GM21717 (cell line): Measurements from ENCODE around the gene PLEKHN1.
A peak's percentile ranks its signal among the peaks of the same experiment; 100 is the strongest.
"Not testable (repeated sequence)": the region's sequence is repeated elsewhere in the genome, so short reads cannot be mapped to it uniquely, and the experiment has no call there.

Experiments used
- ATAC-seq: cut with Tn5 transposase; IDR thresholded peaks from one replicate; pipeline ENCODE4 v1.9.1; 2021; ENCODE audit warnings: mild to moderate bottlenecking, moderate library complexity; ENCODE audit not compliant: unreplicated experiment

Gene PLEKHN1

GRCh38 chr1:941588-942383 lies 24.5 kb upstream of the PLEKHN1 start:
- no peak for ATAC-seq

- no peak for ATAC-seq
Observed at GRCh38 chr1:942411-942821, 23.9 kb upstream of the PLEKHN1 start.

GRCh38 chr1:942864-943533 lies 23.3 kb upstream of the PLEKHN1 start:
- no peak for ATAC-seq

GRCh38 chr1:943545-944340 lies 22.5 kb upstream of the PLEKHN1 start:
- no peak for ATAC-seq

- no peak for ATAC-seq
Observed at GRCh38 chr1:944341-945325, 21.6 kb upstream of the PLEKHN1 start.

- no peak for ATAC-seq
Observed at GRCh38 chr1:945688-946556, 20.4 kb upstream of the PLEKHN1 start.

GRCh38 chr1:946811-947210 lies 19.5 kb upstream of the PLEKHN1 start:
- ATAC-seq: not testable (repeated sequence)

- ATAC-seq: no peak
Observed at GRCh38 chr1:947958-948357, 18.3 kb upstream of the PLEKHN1 start.

- no peak for ATAC-seq
Observed at GRCh38 chr1:950268-950667, 16.0 kb upstream of the PLEKHN1 start.

GRCh38 chr1:950881-951280 lies 15.4 kb upstream of the PLEKHN1 start:
- ATAC-seq: no peak

GRCh38 chr1:951364-951763 lies 14.9 kb upstream of the PLEKHN1 start:
- ATAC-seq: no peak

- no peak for ATAC-seq
Observed at GRCh38 chr1:952201-952600, 14.1 kb upstream of the PLEKHN1 start.

- no peak for ATAC-seq
Observed at GRCh38 chr1:952603-953002, 13.7 kb upstream of the PLEKHN1 start.

GRCh38 chr1:953524-954320 lies 12.6 kb upstream of the PLEKHN1 start:
- ATAC-seq: no peak

GRCh38 chr1:954927-955326 lies 11.4 kb upstream of the PLEKHN1 start:
- no peak for ATAC-seq

GRCh38 chr1:955474-955873 lies 10.8 kb upstream of the PLEKHN1 start:
- no peak for ATAC-seq

- ATAC-seq: no peak
Observed at GRCh38 chr1:956636-957035, 9.6 kb upstream of the PLEKHN1 start.

GRCh38 chr1:958823-959730 lies 7.2 kb upstream of the PLEKHN1 start, which contains the start of gene NOC2L:
Gene NOC2L (minus strand): TSS chr1:959256. CDS start chr1:959240, 16 bp downstream.
- ATAC-seq: peak; percentile 59
